Measurements from ENCODE around the gene PPP6R2.

GRCh38 chr22:50434849-50435248, 91.7 kb downstream of the PPP6R2 start:
- TF ChIP-seq CTCF (IDR thresholded peaks at IDR 0.05 in 8 of 11, conservative IDR thresholded peaks at IDR 0.05 in 3 of 11) (no peak), POLR2AphosphoS5 (IDR thresholded peaks at IDR 0.05) (no peak)

Data from spleen (tissue), 7 donors.